ENCODE results near the gene AZU1. TPM values are rescaled to one million over a fixed set of nuclear protein-coding genes. Genes with fewer than 3 reads are reported as not detected.

The AZU1 gene
- total RNA-seq, 4 donors from 2014 or later = 0.37 to 0.76 TPM; not detected in 2

DNA sequence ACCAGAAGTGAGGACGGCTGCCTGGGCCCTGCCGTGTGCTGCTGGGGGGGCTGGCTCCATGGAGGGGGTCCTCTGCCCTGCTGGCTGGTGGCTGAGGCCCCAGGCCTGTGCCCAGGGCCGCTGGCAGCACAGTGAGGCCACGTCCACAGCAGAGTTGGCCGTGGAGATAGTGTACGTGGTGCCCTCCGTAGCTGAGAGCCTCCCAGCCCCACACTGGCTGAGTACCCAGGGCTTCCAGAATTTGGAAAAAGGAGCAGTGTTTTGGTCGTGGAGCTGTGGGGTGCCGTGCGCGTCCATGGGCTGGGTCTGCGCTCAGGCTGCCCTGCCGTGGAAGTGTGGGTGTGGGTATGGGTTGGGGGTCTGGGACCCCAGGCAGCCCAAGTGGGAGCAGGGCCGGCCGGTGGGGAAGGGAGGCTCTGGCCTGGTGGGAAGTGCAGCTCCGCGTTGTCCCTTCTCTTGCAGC is 24.5 kb upstream of the AZU1 start:
- DNase-seq (ENCODE audit: low spot score in 2 of 2) = no peak
- no peak overlapping the region for H3K4me3 ChIP-seq (ENCODE audit: low read depth, poor library complexity, severe bottlenecking)
- TF ChIP-seq CTCF (IDR thresholded peaks at IDR 0.05) (no peak), POLR2A (IDR thresholded peaks at IDR 0.05) (no peak)
- WGBS, 2 donors = 85 to 91% methylated on average over 16 to 17 of the region's 17 CpGs
- intact Hi-C loops (cut with DNase I; ENCODE audit: low total_unique reads) = no loop called here

DNA sequence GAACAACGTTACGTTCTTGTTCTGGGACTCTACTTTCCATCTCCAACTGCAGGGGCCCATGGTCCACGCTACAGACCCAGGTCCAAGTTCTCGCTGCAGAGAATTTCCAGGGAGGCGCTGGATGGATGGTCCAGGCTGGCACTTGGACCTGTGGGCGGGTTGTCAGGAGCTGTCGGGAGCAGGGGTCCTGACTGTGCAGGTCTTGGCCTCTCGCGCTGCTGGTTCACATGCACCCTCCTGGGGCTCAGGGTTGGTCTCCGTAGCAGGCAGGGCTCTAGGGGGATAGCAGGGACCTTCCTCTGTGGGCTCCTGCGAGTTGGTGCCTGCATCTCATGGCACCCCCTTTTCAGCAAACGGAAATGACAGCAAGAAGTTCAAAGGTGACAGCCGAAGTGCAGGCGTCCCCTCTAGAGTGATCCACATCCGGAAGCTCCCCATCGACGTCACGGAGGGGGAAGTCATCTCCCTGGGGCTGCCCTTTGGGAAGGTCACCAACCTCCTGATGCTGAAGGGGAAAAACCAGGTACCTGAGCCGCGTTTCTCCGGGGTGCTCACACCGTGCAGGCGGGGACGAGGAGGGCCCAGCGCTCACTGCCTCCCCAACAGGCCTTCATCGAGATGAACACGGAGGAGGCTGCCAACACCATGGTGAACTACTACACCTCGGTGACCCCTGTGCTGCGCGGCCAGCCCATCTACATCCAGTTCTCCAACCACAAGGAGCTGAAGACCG is 23.8 kb upstream of the AZU1 start:
- DNase-seq (ENCODE audit: low spot score in 2 of 2) = no peak
- intact Hi-C loops (cut with DNase I; ENCODE audit: low total_unique reads) = no loop called here
- no peak overlapping the region for H3K4me3 ChIP-seq (ENCODE audit: low read depth, poor library complexity, severe bottlenecking)
- WGBS, 2 donors = 83 to 84% methylated on average over 30 of the region's 31 CpGs
- TF ChIP-seq POLR2A (IDR thresholded peaks at IDR 0.05) = no peak
- TF ChIP-seq CTCF (IDR thresholded peaks at IDR 0.05) = no peak

DNA sequence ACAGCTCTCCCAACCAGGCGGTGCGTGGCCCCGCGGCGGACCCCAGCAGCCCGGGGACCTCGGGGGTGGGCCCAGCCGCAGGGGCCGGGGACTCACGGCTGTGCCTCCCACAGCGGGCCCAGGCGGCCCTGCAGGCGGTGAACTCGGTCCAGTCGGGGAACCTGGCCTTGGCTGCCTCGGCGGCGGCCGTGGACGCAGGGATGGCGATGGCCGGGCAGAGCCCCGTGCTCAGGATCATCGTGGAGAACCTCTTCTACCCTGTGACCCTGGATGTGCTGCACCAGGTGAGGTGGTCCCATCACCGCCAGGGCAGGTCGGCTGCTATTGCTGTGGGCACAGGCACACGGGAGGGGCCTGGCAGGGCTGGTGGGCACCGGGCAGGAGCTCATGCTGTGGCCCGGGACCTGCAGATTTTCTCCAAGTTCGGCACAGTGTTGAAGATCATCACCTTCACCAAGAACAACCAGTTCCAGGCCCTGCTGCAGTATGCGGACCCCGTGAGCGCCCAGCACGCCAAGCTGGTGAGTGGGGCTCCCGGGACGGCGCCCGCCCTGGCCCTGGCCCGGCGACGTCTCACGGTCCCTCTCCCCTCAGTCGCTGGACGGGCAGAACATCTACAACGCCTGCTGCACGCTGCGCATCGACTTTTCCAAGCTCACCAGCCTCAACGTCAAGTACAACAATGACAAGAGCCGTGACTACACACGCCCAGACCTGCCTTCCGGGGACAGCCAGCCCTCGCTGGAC is 23.0 kb upstream of the AZU1 start:
- TF ChIP-seq POLR2A (IDR thresholded peaks at IDR 0.05) (no peak), CTCF (IDR thresholded peaks at IDR 0.05) (no peak)
- WGBS, 2 donors = 90 to 95% methylated on average over 19 to 49 of the region's 53 CpGs
- DNase-seq (ENCODE audit: low spot score in 2 of 2) = no peak
- H3K4me3 ChIP-seq (ENCODE audit: low read depth, poor library complexity, severe bottlenecking) = no peak overlapping the region
- intact Hi-C loops (cut with DNase I; ENCODE audit: low total_unique reads) = no loop called here

- no peak for TF ChIP-seq CTCF (IDR thresholded peaks at IDR 0.05)
- TF ChIP-seq POLR2A (IDR thresholded peaks at IDR 0.05) = no peak
Observed at GRCh38 chr19:805166-805551, 22.5 kb upstream of the AZU1 start.

GRCh38 chr19:805600-806550 is 21.8 kb upstream of the AZU1 start:
- intact Hi-C loops (cut with DNase I; ENCODE audit: low total_unique reads) = no loop called here
- no peak overlapping the region for H3K4me3 ChIP-seq (ENCODE audit: low read depth, poor library complexity, severe bottlenecking)
- WGBS, 2 donors = 93 to 95% methylated on average over 47 to 92 of the region's 93 CpGs
- TF ChIP-seq POLR2A (IDR thresholded peaks at IDR 0.05) (no peak), CTCF (IDR thresholded peaks at IDR 0.05) (no peak)
- no peak for DNase-seq (ENCODE audit: low spot score in 2 of 2)

More at GRCh38 chr19:805166-805551, 22.5 kb upstream of the AZU1 start:
- no peak for DNase-seq (ENCODE audit: low spot score in 2 of 2)
- no peak overlapping the region for H3K4me3 ChIP-seq (ENCODE audit: low read depth, poor library complexity, severe bottlenecking)
- WGBS, 2 donors = 77 to 94% methylated on average over 20 to 25 of the region's 33 CpGs
- intact Hi-C loops (cut with DNase I; ENCODE audit: low total_unique reads) = no loop called here

Measured in lower leg skin (tissue), 4 donors.